IMR-90 (cell line): ENCODE results near the gene ABCC9. TPM values are rescaled to one million over a fixed set of nuclear protein-coding genes. Genes with fewer than 3 reads are reported as not detected.

Experiments
- ATAC-seq: fragments of 200-7000 bp; cut with Tn5 transposase; 2 replicates; pipeline ENCODE4 v1.9.1; 2020; ENCODE audit warnings: low read depth, mild to moderate bottlenecking, moderate library complexity
- BruUV-seq: library from RNA; stranded (reverse); fragments of 400-500 nt; replicated peaks from 2 replicates; lab custom pipeline; 2021; lab: Mats Ljungman, UMichigan
- CTCF ChIA-PET: fragments of 300-600 bp; formaldehyde crosslinking; extraction: SDS; loops from one replicate; lab custom pipeline; 2021; ENCODE audit warnings: antibody characterized with exemption; lab: Yijun Ruan, JAX
- POLR2A ChIA-PET: fragments of 300-600 bp; sonication (Branson Sonifier 250); formaldehyde crosslinking; loops from one replicate; lab custom pipeline; 2022; ENCODE audit warnings: antibody characterized with exemption; ENCODE audit not compliant: unreplicated experiment; lab: Charles Lee
- DNase-seq: peaks from one replicate; pipeline ENCODE4 v3.0.0; 2013
- H2AFZ ChIP-seq: replicated peaks from 2 replicates; pipeline ENCODE3; 2013; ENCODE audit warnings: low read length, mild to moderate bottlenecking; ENCODE audit not compliant: poor library complexity
- H2AK5ac ChIP-seq: 2 replicates; pipeline ENCODE4 v1.6.1; 2013; ENCODE audit warnings: low read depth, low read length, inconsistent platforms
- H2AK9ac ChIP-seq: replicated peaks from 2 replicates; pipeline ENCODE3; 2013; ENCODE audit warnings: mild to moderate bottlenecking, low read depth, low read length, moderate library complexity; ENCODE audit not compliant: poor library complexity
- H2BK120ac ChIP-seq: 2 replicates; pipeline ENCODE4 v1.6.1; 2013; ENCODE audit warnings: low read depth, low read length, inconsistent platforms
- H2BK15ac ChIP-seq: 3 replicates; pipeline ENCODE4 v1.6.1; 2013; ENCODE audit warnings: low read depth, low read length, inconsistent platforms
- H2BK20ac ChIP-seq: 2 replicates; pipeline ENCODE4 v1.6.1; 2013; ENCODE audit warnings: low read depth, mild to moderate bottlenecking, inconsistent platforms, low read length, moderate library complexity
- H2BK5ac ChIP-seq: 2 replicates; pipeline ENCODE4 v1.6.1; 2013; ENCODE audit warnings: mild to moderate bottlenecking, low read depth, low read length, inconsistent platforms; ENCODE audit not compliant: poor library complexity, severe bottlenecking
- H3K14ac ChIP-seq: replicated peaks from 2 replicates; pipeline ENCODE4 v1.6.1; 2013; ENCODE audit warnings: low read depth, low read length, inconsistent platforms
- H3K18ac ChIP-seq: 2 replicates; pipeline ENCODE4 v1.6.1; 2013; ENCODE audit warnings: low read depth, low read length, control low read depth
- H3K23ac ChIP-seq: 2 replicates; pipeline ENCODE4 v1.6.1; 2013; ENCODE audit warnings: low read depth, low read length, inconsistent platforms
- H3K27ac ChIP-seq: 2 replicates; pipeline ENCODE4 v1.5.1; 2013; ENCODE audit warnings: mild to moderate bottlenecking, control low read depth, low read length; ENCODE audit not compliant: insufficient read depth
- H3K27me3 ChIP-seq: 2 replicates; pipeline ENCODE4 v1.6.1; 2013; ENCODE audit warnings: low read length; ENCODE audit not compliant: control insufficient read depth, insufficient read depth
- H3K36me3 ChIP-seq: 2 replicates; pipeline ENCODE4 v1.6.1; 2013; ENCODE audit warnings: low read length, mixed read lengths; ENCODE audit not compliant: control insufficient read depth, insufficient read depth
- H3K4ac ChIP-seq: 2 replicates; pipeline ENCODE4 v1.6.1; 2013; ENCODE audit warnings: low read depth, low read length, inconsistent platforms
- H3K4me1 ChIP-seq: 2 replicates; pipeline ENCODE4 v1.6.1; 2013; ENCODE audit warnings: low read length, mixed read lengths; ENCODE audit not compliant: control insufficient read depth, insufficient read depth
- H3K4me2 ChIP-seq: 2 replicates; pipeline ENCODE4 v1.6.1; 2013; ENCODE audit warnings: low read depth, mild to moderate bottlenecking, control low read depth, low read length, moderate library complexity
- H3K4me3 ChIP-seq: 2 replicates; pipeline ENCODE4 v1.5.1; 2013; ENCODE audit warnings: low read depth, mild to moderate bottlenecking, control low read depth, low read length, moderate library complexity; ENCODE audit not compliant: insufficient read depth
- H3K56ac ChIP-seq: 2 replicates; pipeline ENCODE4 v1.6.1; 2013; ENCODE audit warnings: low read length, inconsistent platforms; ENCODE audit not compliant: insufficient read depth; ENCODE audit errors: extremely low read depth
- H3K79me1 ChIP-seq, 2 experiments: 2 replicates each; pipeline ENCODE4 v1.6.1; 2013; ENCODE audit warnings: low read length in 2 of 2, inconsistent platforms in 1 of 2, low read depth in 1 of 2
- H3K9ac ChIP-seq: 2 replicates; pipeline ENCODE4 v1.6.1; 2013; ENCODE audit warnings: low read depth, low read length, control low read depth
- H3K9me1 ChIP-seq: 2 replicates; pipeline ENCODE4 v1.6.1; 2013; ENCODE audit warnings: low read length, inconsistent platforms; ENCODE audit not compliant: insufficient read depth
- H3K9me3 ChIP-seq: 2 replicates; pipeline ENCODE4 v1.6.1; 2013; ENCODE audit warnings: low read length; ENCODE audit not compliant: control insufficient read depth, insufficient read depth
- H4K20me1 ChIP-seq: 2 replicates; pipeline ENCODE4 v1.6.1; 2013; ENCODE audit warnings: low read length, inconsistent platforms; ENCODE audit not compliant: insufficient read depth
- H4K5ac ChIP-seq: 2 replicates; pipeline ENCODE4 v1.6.1; 2013; ENCODE audit warnings: mild to moderate bottlenecking, low read depth, low read length, control low read depth
- H4K8ac ChIP-seq, 2 experiments: 2 replicates each; pipeline ENCODE4 v1.6.1; 2013; ENCODE audit warnings: low read depth in 2 of 2, low read length in 2 of 2, control low read depth in 1 of 2, inconsistent platforms in 1 of 2
- H4K91ac ChIP-seq: 2 replicates; pipeline ENCODE4 v1.6.1; 2013; ENCODE audit warnings: low read depth, low read length, inconsistent platforms; ENCODE audit not compliant: insufficient read depth
- CEBPB ChIP-seq: IDR thresholded peaks from 2 replicates; pipeline ENCODE4 v1.6.1; 2012; ENCODE audit warnings: low read depth, low read length, improper control_type of control experiment
- POLR2A ChIP-seq: IDR thresholded peaks from 2 replicates; pipeline ENCODE4 v1.6.1; 2012; ENCODE audit warnings: mild to moderate bottlenecking, low read depth, low read length
- RCOR1 ChIP-seq: IDR thresholded peaks from 2 replicates; pipeline ENCODE4 v1.6.1; 2012; ENCODE audit warnings: mild to moderate bottlenecking, low read length, improper control_type of control experiment; ENCODE audit not compliant: insufficient replicate concordance
- RFX5 ChIP-seq: IDR thresholded peaks from 2 replicates; pipeline ENCODE4 v1.8.0; 2012; ENCODE audit warnings: low read depth, mild to moderate bottlenecking, low read length, moderate library complexity
- USF2 ChIP-seq: fragments of 150-350 bp; IDR thresholded peaks from 2 replicates; pipeline ENCODE4 v1.6.1; 2017; ENCODE audit warnings: mild to moderate bottlenecking, antibody characterized with exemption, low read length, low read depth
- dilution Hi-C: fragments of 300-500 bp; cut with HindIII; formaldehyde crosslinking; loops from one replicate; pipeline ENCODE4 v1.14.3; 2018; ENCODE audit warnings: low sequenced_read_pairs; ENCODE audit not compliant: unreplicated experiment
- in situ Hi-C: fragments of 300-500 bp; cut with MboI; formaldehyde crosslinking; loops from 3 replicates; pipeline ENCODE4 v1.14.3; 2019; ENCODE audit warnings: low sequenced_read_pairs, inconsistent platforms, mixed read lengths
- intact Hi-C: fragments of 100-400 bp; cut with micrococcal nuclease; formaldehyde crosslinking; loops from 2 replicates; pipeline ENCODE4 v1.10.0; 2022
- polyA plus RNA-seq, 3 experiments: library from polyadenylated mRNA; depleted of rRNA; stranded (reverse); fragments of >200 nt; gene quantifications; 2 replicates each; pipeline ENCODE4 v1.2.3, GENCODE V29; 2012; ENCODE audit warnings: low replicate concordance in 1 of 3
- total RNA-seq: library from RNA; depleted of rRNA; stranded (reverse); fragments of >200 nt; gene quantifications from 2 replicates; pipeline ENCODE4 v1.2.3, GENCODE V29; 2012

The ABCC9 gene
- total and polyA plus RNA-seq, 2 of the 4 experiments (the other 2 are of a cell fraction): 1.2 to 6.6 TPM

- Histone ChIP-seq H2BK120ac (no peak overlapping the region), H3K14ac (no peak overlapping the region), H3K79me1 (no peaks in the 10 kb centered on the region), H3K9me3 (peaks cover 6% of the 10 kb centered on the region; the same call in 1 of the 2 replicates), H4K91ac (no peak overlapping the region), H3K4me3 (no peak overlapping the region), H2AK5ac (no peak overlapping the region), H4K8ac (no peak overlapping the region), H3K27me3 (no peaks in the 10 kb centered on the region), H3K36me3 (no peaks in the 10 kb centered on the region), H3K18ac (no peak overlapping the region), H2BK20ac (no peak overlapping the region), H3K23ac (no peak overlapping the region), H2BK5ac (no peak overlapping the region), H3K9ac (no peak overlapping the region), H3K4me2 (no peak overlapping the region), H4K5ac (no peak overlapping the region), H2AFZ (no peak overlapping the region), H4K20me1 (no peaks in the 10 kb centered on the region), H3K4ac (no peak overlapping the region), H3K4me1 (no peaks in the 10 kb centered on the region), H3K56ac (no peak overlapping the region), H2BK15ac (no peak overlapping the region), H3K27ac (no peak overlapping the region), H2AK9ac (no peak overlapping the region), H3K9me1 (no peaks in the 10 kb centered on the region)
- intact Hi-C loops: no loop called here
- in situ Hi-C loops: no loop called here
- ChIA-PET POLR2A (no interaction called here), CTCF (interaction anchor here (1.3 kb wide), 1 partner anchor 10 kb away, joined by 3 read pairs; no protein-coding TSS in a partner anchor)
- BruUV-seq: no TSS peak
- dilution Hi-C loops: no loop called here
- DNase-seq (no peak), ATAC-seq (no peak)
- no peak for TF ChIP-seq RFX5
- TF ChIP-seq USF2: no peak
- TF ChIP-seq RCOR1: no peak
- no peak for TF ChIP-seq POLR2A
- TF ChIP-seq CEBPB: no peak
Measured at GRCh38 chr12:21865846-21866245, 75.4 kb downstream of the ABCC9 start.
